CD4-positive, alpha-beta T cell treated with Interleukin-12 subunit alpha and Interleukin-12 subunit beta, for 1 hour (primary cell): ENCODE data around the gene YWHAG.
"Not testable (repeated sequence)": the region's sequence is repeated elsewhere in the genome, so short reads cannot be mapped to it uniquely, and the experiment has no call there.

ENCODE experiments used
- DNase-seq: peaks from one replicate; pipeline ENCODE4 v3.0.0-alpha.2; 2020

YWHAG gene

DNA sequence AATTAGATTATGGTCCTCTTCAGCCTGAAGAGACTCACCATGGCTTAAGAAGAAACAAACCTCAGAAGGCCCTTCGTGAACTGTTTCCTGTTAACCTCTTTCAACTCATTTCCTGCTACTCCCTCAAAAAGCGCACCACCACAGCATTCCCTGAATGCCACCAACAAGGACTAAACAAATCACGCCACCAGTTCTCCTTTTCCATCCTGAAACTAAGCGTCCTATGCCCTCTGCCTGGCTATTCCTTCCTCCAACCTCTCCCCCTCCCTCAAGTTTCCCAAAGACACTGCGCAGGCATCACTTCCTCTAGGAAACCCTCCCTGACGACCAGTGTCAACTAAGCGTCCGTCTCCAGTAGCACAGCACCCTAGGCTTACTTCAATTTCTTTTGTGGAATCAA, 12.0 kb downstream of the YWHAG start:
- no peak for DNase-seq

DNA sequence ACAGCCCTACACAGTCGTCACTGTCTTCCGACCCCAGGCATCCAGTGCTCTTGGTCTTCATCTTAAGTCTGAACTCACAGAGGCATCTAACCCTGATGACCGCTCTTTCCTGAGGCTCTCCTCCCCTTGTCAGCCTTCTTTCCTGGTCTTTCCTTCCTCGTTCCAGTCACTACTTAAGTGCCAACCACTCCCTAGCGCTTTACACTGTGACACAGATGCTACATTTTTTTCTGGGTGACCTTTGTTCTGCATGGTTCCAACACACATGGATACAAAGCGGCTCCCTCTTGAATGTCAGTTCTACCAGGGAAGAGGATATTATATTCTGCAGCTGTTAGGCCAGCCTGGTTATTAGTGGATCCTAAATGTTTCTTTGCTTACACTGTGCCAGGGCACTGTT, 12.7 kb downstream of the YWHAG start:
- no peak for DNase-seq

DNA sequence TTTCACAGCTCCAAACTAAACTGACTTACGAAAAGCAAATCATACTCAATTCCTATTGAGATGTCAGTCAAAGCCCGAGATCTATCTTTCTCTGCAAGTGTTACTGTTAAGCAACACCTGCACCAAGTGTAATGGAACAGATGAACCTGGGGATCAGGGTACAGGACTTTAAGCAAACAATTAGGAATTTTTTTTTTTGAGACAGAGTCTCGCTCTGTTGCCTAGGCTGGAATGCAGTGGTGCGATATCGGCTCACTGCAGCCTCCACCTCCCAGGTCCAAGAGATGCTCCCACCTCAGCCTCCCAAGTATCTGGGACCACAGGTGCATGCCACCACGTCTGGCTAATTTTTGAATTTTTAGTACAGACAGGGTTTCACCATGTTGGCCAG, 14.9 kb downstream of the YWHAG start:
- DNase-seq = no peak

DNA sequence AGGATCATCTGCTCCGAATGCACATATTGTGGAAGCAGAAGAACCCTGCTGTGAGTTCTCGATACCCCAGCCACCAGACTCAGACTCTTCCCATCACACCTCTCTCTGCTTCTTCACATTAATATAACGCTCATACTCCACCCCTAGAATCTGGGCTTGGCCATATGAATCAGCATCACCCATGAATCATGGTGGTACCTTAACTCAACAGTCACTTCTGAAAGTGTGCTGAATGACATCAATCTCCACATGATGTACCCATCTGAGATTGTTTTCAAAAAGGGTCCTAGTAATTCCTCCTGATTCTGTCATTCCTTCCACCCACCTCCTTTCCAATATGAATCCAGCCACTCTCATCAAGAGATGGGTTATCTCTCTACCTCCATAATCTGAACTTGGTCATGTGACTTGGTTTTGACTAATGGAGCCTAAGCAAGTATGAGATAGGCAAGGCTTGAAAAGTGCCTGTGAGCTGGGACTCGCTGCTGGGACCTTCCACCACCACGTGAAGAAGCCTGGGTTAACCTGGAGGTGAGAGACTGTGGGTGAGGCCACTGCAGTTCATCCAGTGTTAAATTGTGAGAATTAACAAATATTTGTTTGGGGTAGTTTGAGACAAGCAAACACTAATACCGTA, 15.4 kb downstream of the YWHAG start:
- DNase-seq = no peak

DNA sequence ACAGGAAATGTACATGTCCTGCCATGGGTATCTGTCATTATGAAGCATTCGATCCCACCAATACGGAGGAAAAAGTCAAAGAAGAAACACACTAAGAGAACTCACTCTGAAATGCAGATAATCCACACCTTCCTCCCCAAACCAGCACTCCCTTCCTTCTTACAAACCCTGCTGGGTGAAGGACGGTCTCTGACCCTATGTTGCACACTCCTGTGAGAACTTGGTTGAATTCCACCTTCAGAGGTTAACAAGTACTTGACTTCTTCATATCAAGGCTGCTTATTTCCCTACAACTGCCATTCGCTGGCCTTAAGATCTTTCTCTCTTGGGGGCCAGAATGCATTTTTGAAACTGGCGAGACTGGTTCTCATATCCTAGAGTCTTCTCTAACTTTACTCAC, 16.6 kb downstream of the YWHAG start:
- no peak for DNase-seq

DNA sequence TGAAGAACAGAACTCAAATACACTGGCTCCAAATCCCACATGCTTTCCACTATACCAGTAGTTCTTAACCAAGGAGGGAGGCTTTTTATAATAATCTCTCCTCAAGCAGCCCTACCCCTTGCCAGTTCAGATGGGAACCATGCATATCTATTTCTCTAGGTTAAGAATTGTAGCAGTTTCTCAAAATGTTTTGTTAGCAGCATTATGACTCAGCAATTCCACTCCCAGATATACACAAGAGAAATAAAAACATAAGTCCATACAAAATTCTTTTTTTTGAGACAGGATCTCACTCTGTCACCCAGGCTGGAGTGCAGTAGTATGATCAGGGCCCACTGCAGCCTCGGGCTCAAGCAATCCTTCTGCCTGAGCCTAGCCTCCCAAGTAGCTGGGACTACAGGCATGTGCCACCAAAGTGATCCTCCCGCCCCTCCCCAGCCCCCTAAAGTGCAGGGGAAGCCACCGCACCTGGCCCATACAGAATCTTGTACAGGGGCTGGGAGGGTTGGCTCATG, 18.1 kb downstream of the YWHAG start:
- DNase-seq = no peak

DNA sequence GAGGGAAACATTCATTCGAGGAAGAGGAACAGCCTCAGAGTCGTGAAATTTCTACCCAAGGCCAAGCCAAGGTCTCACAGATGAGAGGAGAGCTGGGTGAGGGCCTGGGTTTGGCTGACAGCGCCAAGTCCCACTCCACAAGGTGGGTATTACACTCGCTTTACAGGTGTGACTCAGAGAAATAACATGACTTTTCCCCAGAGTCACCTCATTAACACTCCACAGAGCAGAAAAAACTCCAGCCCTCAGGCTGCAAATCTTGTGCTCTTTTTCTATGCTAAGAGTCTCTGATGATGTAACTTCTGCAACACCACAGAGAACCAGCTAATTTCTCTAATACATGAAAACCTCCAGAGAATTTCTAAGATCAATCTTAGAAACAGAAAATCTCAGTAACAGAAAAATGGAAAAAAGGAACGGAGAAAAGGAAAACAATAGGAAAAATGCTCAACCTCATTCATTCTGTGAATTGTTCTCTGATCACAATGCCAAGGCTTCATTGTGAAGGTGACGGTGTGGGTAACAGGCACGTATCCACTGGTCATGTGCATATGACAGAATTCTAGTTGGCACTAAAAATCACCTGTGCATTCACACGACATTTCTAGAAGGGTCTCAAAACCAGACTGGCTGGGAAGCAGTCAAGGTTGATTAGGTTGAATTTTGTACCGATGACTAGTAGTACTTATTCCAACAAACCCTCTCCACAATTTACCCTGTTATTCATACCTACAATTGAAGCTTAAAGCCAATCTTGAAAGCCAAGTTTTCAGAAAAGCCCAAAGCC, 20.3 kb downstream of the YWHAG start:
- DNase-seq = no peak

DNA sequence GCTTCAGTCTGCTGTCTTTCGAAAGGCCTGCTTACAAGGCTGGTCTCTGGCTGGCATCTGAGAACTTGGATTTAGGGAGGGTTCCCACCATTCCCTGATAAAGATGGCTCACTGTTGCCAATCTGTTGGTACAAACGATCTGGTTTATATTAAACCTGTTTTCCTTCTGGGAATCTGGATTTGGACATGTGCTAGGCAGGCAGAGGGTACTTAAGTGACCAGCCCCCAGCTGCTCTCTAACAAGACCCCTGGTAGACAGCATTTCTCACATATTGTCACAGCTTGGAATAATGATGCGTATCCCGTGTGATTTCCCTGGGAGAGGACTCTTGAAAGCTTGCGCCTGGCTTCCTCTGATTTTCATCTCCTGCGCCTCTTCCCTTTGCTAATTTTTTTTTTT, 21.6 kb downstream of the YWHAG start:
- no peak for DNase-seq

DNA sequence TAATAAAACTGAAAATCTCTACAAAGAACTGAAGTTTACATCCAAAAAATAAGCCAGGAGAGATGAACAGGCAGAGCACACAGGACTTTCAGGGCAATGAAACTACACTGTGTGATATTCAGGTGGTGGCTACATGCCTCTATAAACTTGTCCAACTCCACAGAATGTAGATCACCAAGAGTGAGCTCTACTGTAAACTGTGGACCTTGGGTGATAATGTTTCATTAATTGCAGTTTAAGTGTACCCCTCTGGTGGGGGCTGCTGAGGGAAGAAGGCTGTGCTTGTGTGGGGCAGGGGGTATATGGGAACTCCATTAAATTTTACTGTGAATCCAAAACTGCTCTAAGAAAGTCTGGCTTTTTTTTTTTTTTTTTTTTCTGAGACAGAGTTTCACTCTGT, 22.7 kb downstream of the YWHAG start:
- no peak for DNase-seq

DNA sequence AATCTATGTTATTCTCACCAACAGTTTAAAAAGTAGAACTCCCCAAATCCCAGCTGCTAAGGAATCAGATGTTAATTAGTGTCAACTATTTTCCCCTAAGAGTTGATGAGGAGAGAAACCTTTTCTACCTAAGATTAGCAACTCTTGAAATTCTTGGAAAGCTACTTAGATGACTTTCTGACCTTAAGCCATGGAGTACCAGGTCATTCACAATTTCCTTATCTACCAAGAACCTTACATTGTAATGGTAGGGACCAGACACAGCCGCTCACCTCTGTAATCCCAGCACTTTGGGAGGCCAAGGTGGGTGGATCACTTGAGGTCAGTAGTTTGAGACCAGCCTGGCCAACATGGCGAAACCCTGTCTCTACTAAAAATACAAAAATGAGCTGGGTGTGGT, 23.4 kb downstream of the YWHAG start:
- not testable (repeated sequence) for DNase-seq

DNA sequence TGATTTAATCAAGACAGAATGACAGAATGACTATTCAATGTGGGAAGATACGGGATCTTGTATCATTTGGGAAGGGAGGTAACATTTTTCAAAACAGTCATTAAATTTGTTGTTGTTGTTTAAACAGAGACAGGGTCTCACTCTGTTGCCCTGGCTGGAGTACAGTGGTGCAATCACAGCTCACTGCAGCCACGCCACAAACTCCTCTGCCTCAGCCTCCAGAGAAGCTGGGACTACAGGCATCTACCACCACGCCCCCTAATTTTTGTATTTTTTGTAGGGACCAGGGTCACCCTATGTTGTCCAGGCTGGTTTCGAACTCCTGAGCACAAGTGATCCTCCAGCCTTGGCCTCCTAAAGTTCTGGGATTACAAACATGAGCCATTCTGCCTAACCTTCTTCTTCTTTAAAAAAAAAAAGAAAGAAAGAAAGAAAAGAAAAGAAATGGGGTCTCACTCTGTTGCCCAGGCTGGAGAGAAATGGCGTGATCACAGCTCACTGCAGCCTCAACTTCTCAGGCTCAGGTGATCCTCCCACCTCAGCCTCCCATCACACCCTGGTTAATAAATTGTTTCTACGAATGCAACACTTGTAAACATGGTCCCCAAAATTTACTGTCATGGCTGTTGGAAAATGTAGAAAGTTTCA, 24.3 kb downstream of the YWHAG start:
- DNase-seq = no peak

DNA sequence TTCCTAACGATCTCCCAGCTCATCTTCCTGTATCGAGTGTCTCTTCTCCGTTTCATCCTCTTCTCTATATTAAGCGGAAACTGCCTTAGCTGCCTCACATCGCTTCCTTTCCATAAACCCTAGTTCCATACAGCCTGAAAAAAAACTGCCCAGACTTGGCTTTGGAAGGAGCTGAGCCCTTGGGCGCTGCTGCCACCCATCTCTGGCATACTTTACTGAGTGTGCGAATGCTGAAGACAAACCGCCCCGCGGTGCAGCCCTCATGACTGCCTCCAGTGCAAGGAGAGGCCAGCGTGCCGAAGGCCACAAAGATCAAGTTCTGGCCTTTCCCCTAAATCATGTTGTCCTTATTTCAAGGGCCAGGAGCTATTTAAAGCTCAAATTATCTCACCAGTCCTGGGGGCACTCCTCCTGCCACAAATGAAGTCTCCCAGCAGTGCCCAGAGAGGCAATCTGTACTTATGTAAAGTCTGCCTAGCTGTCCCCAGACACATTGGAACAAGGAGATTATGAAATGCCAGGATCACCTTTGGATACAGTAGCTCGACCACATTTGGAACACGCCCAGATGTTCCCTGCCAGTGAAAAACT, 25.2 kb downstream of the YWHAG start:
- DNase-seq = no peak

DNA sequence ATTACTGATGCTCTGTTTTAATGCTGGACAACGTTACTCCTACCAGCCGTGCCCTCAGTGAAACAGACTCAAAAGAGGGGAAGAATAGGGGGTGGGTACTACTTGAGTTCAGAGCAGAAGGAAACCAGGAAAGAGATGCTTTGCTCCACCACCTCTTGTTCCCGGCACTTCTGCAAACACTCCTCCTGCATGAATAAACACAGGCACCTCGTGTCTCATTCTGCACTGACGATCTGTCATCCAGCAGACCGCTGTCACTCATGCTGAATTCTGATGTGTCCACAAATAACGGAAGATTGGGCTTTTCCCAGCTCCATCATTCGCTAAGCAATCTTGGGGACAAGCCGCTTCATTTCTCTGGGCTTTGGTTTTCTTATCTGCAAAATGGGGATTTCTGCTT, 26.7 kb downstream of the YWHAG start:
- DNase-seq = no peak

DNA sequence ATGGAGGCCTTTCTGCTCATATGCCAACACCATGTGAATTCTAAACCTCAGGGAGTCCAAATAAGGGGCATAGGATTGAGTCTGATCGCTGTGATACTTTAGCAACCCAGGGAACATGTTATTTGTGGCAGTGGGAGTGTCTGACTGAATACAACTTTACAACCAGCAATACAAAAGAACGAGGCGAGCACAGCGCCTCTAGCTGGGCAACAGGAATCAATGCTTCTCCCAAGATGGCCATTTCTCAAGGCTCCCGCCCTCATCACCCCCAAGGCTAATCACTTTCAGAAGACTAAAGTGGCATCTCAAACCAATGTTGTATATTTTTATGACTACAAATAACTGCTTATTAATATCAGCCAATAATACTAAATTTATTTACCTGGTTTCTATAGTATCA, 28.1 kb downstream of the YWHAG start:
- no peak for DNase-seq

DNA sequence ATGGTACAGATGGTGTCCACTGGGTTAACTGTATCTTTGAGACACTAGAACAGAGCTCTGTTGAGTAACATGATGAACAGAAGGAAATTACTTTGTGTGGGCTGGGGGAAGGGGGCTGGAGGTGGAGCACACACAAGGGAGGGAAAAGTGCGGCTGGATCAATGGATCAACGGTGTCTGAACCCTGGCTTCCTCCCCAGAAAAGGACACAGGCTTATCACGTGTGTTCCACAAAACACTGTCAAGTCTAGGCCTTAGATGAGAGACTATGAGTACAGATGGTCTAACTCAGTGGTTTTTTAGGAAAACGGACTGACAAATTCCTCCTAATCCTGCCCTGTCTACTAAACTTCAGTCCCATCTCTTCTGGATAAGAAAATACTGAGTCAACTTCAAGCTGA, 28.5 kb downstream of the YWHAG start:
- no peak for DNase-seq

DNA sequence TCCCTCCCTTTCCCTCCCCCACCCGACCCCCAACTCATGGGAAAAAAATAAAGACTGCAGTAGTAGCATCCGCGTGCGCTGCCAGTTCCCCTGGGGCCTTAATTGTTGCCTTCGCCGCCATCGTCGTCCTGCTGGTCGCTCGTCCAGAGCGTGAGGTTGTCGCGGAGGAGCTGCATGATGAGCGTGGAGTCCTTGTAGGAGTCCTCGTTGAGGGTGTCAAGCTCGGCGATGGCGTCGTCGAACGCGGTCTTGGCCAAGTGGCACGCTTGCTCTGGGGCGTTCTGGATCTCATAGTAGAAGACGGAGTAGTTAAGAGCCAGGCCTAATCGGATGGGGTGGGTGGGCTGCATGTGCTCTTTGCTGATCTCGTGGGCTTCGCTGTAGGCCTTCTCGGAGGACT, 29.3 kb downstream of the YWHAG start:
- DNase-seq = no peak

DNA sequence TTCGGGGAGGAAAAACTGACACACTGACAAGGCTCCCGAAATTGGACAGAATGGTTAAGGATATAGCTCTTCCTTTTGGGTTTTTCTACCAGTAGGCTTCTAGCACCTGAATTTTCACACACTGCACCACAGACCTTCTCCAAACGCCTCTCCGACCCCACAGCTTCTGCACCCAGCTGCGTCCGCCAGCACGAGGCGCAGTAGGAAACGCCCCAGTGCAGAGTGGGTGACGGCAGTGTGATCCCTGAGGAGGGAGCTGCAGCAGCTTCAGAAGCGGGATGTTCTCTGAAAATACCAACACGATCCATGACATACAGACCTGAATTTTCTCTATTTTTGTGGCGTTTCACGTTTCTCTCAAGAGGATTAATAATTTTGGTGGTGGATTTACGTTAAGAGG, 30.4 kb downstream of the YWHAG start:
- no peak for DNase-seq

DNA sequence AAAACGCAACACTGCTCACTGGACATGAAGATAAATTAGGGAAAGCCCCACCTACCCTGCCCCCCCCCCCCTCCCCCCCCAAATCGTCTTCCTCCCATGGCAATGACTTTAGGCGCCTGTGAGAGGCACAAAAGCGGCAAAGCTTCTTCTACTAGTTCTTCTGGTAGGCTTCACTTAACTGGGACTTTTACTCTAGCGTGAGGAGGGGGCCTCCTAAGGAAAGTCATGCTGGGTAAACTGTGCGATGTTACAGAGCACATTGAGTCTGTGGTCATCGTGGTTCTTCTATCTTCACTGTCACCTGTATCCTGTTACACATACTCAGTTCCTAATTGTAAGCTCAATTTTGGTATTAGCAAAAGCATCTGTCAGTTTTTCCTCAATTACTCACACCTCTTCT, 31.2 kb downstream of the YWHAG start:
- DNase-seq = no peak

DNA sequence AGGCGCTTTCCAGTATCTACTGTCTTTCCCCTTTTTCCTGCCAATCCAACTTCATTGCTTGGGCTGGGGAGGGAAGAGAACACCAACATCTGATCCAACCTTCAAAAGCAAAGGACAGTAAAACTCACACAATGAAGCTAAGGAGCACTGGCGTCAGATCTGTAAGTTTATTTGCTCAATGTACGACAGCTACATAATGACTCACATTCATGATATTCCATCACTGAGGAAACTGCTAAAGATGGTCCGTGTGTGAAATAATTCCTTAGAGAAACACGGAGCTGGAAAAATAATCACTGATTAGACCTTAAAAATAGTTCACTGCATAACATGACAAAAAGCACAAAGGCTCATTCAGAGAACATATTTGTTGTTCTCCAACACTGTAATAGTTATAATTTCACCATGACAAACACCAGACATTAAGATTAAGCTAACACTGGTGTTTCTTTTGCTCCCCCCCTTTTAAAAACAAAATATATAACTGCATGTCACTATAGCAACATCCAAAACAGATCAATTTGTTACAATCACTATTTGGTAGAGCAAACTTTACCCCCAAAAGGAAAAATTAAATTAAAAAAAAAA, 32.1 kb downstream of the YWHAG start:
- no peak for DNase-seq

DNA sequence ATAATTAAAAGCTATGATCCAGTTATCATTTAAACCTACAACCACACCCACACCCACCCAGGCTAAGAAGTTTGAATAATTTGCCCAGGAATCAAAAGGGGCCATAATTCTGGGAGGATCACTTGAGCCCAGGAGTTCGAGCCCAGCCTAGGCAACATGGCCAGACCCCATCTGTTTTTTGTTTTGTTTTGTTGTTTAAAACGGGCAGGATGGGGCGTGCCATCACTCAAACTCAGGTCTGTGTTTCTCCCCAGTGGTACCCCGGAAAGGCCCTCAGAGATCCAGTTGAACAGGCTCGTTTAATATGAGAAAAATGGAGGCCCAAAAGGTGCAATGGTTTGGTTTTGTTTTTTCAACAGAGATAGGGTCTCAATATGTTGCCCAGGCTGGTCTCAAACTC, 33.0 kb downstream of the YWHAG start:
- no peak for DNase-seq

DNA sequence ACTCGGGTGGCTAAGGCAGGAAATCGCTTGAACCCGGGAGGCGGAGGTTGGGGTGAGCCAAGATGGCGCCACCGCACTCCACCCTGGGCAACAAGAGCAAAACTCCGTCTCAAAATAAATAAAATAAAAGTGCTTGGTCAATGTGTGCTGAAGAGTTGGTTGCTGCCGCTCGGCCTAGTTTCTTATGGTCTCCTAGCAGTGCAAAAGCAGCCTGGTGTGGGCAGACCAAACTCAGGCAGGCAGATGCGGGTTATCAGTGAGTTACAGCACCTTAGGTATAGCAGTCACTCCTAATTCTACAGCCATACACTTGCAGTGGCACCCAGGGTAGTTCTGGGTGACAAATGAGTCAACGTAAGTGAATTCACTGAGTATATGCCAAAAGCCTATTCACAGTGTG, 33.7 kb downstream of the YWHAG start:
- DNase-seq = no peak

DNA sequence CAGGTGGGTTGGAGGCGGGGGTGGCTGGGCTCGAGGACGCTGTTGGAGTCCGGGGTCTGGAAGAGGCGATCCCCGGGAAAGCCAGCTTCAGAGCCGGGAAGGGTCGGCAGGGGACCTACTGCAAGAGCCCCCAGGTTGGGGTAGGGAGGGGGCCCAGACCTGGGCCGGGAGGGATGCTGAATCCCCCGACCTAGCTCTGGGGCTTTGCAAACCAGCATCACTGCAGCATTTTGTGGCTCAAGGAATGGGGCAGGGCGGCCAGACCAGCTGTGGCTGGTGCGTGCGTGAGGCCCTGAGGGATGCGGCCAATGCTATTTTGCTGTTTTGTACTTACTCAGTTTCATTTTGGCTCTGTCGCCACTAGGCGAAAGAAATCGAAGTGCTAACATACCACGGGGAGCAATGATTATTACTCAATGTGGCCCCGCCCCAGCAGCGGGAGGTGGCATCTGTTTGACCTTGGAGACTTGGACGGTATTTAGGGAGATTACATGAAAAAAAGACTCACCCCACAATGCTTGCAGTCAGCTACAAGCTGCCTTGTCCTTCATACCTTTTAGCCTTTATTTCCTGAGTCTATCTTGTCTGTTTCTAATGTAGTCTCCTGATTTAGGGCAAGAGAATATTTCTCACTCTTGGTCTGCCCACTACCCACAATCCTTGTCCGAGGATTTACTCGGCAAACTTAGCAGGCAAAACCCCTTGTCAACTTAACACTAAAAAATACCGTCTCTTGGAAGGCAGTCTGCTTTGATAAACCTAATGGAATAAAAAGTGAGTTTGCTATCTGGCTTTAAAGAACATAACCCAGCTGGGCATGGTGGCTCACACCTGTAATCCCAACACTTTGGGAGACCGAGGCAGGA, 40.1 kb downstream of the YWHAG start:
- peak; percentile 77 for DNase-seq
